GM23338 (cell line): ENCODE results near the gene HSPBAP1.

Experiments
- CREB1 ChIP-seq: fragments of 250-450 bp; sonication (Bioruptor Pico); IDR thresholded peaks from 2 replicates; pipeline ENCODE4 v1.5.0; 2020; ENCODE audit warnings: low read depth, mild to moderate bottlenecking, moderate library complexity
- CTCF ChIP-seq, 2 experiments: fragments of 200-600 bp in 1 of 2; sonication (generic) in 1 of 2; conservative IDR thresholded peaks; 2 replicates each; pipeline versions ENCODE4 v1.5.1 to v1.6.1; 2016 to 2017; ENCODE audit warnings: antibody characterized with exemption in 2 of 2, low read depth in 2 of 2, mild to moderate bottlenecking in 2 of 2, moderate library complexity in 1 of 2
- EZH2 ChIP-seq: fragments of 200-600 bp; sonication (generic); IDR thresholded peaks from one replicate; pipeline ENCODE4 v1.8.0; 2017; ENCODE audit warnings: antibody characterized with exemption, mild to moderate bottlenecking, low read depth; ENCODE audit not compliant: unreplicated experiment
- EZH2phosphoT487 ChIP-seq: fragments of 200-600 bp; sonication (generic); IDR thresholded peaks from one replicate; pipeline ENCODE4 v1.8.1; 2018; ENCODE audit warnings: antibody characterized with exemption; ENCODE audit not compliant: unreplicated experiment
- JUNB ChIP-seq: IDR thresholded peaks from one replicate; pipeline ENCODE4 v1.6.1; 2016; ENCODE audit warnings: antibody characterized with exemption; ENCODE audit not compliant: unreplicated experiment
- NANOG ChIP-seq: IDR thresholded peaks from 2 replicates; pipeline ENCODE4 v1.6.1; 2016; ENCODE audit warnings: antibody characterized with exemption, borderline replicate concordance
- POLR2AphosphoS5 ChIP-seq: IDR thresholded peaks from 2 replicates; pipeline ENCODE4 v1.6.1; 2016; ENCODE audit warnings: antibody characterized with exemption, low read depth
- STAT1 ChIP-seq: IDR thresholded peaks from one replicate; pipeline ENCODE4 v1.6.1; 2016; ENCODE audit warnings: antibody characterized with exemption; ENCODE audit not compliant: unreplicated experiment
- ZNF114 ChIP-seq: fragments of 250-450 bp; sonication (Bioruptor Pico); IDR thresholded peaks from 2 replicates; pipeline ENCODE4 v1.5.0; 2020; ENCODE audit warnings: mild to moderate bottlenecking, moderate library complexity
- ZNF331 ChIP-seq: fragments of 250-450 bp; sonication (Bioruptor Pico); IDR thresholded peaks from 2 replicates; pipeline ENCODE4 v1.5.0; 2020; ENCODE audit warnings: low read depth, mild to moderate bottlenecking, moderate library complexity
- TF ChIP-seq, protein P1 (sequence below): IDR thresholded peaks from one replicate; pipeline ENCODE4 v1.6.1; 2018; ENCODE audit warnings: antibody characterized with exemption; ENCODE audit not compliant: unreplicated experiment
- TF ChIP-seq, protein P2 (sequence below): IDR thresholded peaks from 2 replicates; pipeline ENCODE4 v1.6.1; 2016; ENCODE audit warnings: antibody characterized with exemption

GRCh38 chr3:122793568-122794416 is at the start of gene HSPBAP1:
- TF ChIP-seq CTCF (conservative IDR thresholded peaks at IDR 0.05; ENCODE audit: low read depth in 2 of 2): no peak
- TF ChIP-seq EZH2phosphoT487: no peak
- no peak for TF ChIP-seq EZH2
- no peak for TF ChIP-seq NANOG
- no peak for TF ChIP-seq ZNF331
- no peak for TF ChIP-seq ZNF114
- no peak for TF ChIP-seq JUNB
- TF ChIP-seq POLR2AphosphoS5: peak; percentile 57
- 0 out of 2 replicates have a peak, but pooled peaks have one; percentile 46 for TF ChIP-seq CREB1 (CRISPR knock-in tag)
- TF ChIP-seq, protein P1, sequence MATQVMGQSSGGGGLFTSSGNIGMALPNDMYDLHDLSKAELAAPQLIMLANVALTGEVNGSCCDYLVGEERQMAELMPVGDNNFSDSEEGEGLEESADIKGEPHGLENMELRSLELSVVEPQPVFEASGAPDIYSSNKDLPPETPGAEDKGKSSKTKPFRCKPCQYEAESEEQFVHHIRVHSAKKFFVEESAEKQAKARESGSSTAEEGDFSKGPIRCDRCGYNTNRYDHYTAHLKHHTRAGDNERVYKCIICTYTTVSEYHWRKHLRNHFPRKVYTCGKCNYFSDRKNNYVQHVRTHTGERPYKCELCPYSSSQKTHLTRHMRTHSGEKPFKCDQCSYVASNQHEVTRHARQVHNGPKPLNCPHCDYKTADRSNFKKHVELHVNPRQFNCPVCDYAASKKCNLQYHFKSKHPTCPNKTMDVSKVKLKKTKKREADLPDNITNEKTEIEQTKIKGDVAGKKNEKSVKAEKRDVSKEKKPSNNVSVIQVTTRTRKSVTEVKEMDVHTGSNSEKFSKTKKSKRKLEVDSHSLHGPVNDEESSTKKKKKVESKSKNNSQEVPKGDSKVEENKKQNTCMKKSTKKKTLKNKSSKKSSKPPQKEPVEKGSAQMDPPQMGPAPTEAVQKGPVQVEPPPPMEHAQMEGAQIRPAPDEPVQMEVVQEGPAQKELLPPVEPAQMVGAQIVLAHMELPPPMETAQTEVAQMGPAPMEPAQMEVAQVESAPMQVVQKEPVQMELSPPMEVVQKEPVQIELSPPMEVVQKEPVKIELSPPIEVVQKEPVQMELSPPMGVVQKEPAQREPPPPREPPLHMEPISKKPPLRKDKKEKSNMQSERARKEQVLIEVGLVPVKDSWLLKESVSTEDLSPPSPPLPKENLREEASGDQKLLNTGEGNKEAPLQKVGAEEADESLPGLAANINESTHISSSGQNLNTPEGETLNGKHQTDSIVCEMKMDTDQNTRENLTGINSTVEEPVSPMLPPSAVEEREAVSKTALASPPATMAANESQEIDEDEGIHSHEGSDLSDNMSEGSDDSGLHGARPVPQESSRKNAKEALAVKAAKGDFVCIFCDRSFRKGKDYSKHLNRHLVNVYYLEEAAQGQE: no peak
- no peak for TF ChIP-seq STAT1
- TF ChIP-seq, protein P2, sequence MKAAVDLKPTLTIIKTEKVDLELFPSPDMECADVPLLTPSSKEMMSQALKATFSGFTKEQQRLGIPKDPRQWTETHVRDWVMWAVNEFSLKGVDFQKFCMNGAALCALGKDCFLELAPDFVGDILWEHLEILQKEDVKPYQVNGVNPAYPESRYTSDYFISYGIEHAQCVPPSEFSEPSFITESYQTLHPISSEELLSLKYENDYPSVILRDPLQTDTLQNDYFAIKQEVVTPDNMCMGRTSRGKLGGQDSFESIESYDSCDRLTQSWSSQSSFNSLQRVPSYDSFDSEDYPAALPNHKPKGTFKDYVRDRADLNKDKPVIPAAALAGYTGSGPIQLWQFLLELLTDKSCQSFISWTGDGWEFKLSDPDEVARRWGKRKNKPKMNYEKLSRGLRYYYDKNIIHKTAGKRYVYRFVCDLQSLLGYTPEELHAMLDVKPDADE: no peak
